OCI-LY7 (cell line): ENCODE measurements around the gene PTBP3. TPM values are rescaled to one million over a fixed set of nuclear protein-coding genes. Genes with fewer than 3 reads are reported as not detected.

ENCODE experiments used
- BruUV-seq: library from RNA; stranded (reverse); fragments of 400-500 nt; replicated peaks from 2 replicates; lab custom pipeline; 2021; lab: Mats Ljungman, UMichigan
- CTCF ChIA-PET: fragments of 300-600 bp; sonication (Branson Sonifier 250); formaldehyde crosslinking; loops from one replicate; lab custom pipeline; 2022; ENCODE audit warnings: antibody characterized with exemption; ENCODE audit not compliant: unreplicated experiment; lab: Charles Lee
- POLR2A ChIA-PET: fragments of 300-600 bp; sonication (Branson Sonifier 250); formaldehyde crosslinking; loops from one replicate; lab custom pipeline; 2022; ENCODE audit warnings: antibody characterized with exemption; lab: Charles Lee
- DNase-seq: peaks from one replicate; pipeline ENCODE4 v3.0.0-alpha.2; 2015; ENCODE audit warnings: low spot score
- H2AFZ ChIP-seq: fragments of 200-600 bp; sonication (generic), shearing (Covaris generic); 2 replicates; pipeline ENCODE4 v1.6.1; 2014; ENCODE audit warnings: mild to moderate bottlenecking, antibody characterized with exemption, low read length, moderate library complexity
- H3K27ac ChIP-seq: fragments of 200-600 bp; sonication (generic); 2 replicates; pipeline ENCODE4 v1.5.1; 2014; ENCODE audit warnings: mixed run types, low read depth, mild to moderate bottlenecking, moderate library complexity, low read length, inconsistent platforms; ENCODE audit not compliant: poor library complexity, severe bottlenecking
- H3K36me3 ChIP-seq: fragments of 200-600 bp; sonication (generic); 2 replicates; pipeline ENCODE4 v1.6.1; 2014; ENCODE audit warnings: mild to moderate bottlenecking, antibody characterized with exemption, low read length, moderate library complexity, mixed read lengths; ENCODE audit not compliant: insufficient read depth
- H3K4me1 ChIP-seq: fragments of 200-600 bp; sonication (generic); 2 replicates; pipeline ENCODE4 v1.5.1; 2014; ENCODE audit warnings: mild to moderate bottlenecking, low read length; ENCODE audit not compliant: insufficient read depth, poor library complexity, severe bottlenecking
- H3K4me2 ChIP-seq: fragments of 200-600 bp; sonication (generic); 2 replicates; pipeline ENCODE4 v1.6.1; 2014; ENCODE audit warnings: mild to moderate bottlenecking, low read length
- H3K4me3 ChIP-seq: fragments of 200-600 bp; sonication (generic); 2 replicates; pipeline ENCODE4 v1.5.1; 2014; ENCODE audit warnings: mild to moderate bottlenecking, low read depth, low read length; ENCODE audit not compliant: poor library complexity, severe bottlenecking
- H3K79me2 ChIP-seq: fragments of 200-600 bp; sonication (generic); 2 replicates; pipeline ENCODE4 v1.6.1; 2016; ENCODE audit warnings: low read depth, mild to moderate bottlenecking, low read length, moderate library complexity, mixed read lengths; ENCODE audit not compliant: insufficient read depth
- H3K9me2 ChIP-seq: fragments of 200-600 bp; sonication (generic); 2 replicates; pipeline ENCODE4 v1.6.1; 2016; ENCODE audit warnings: mild to moderate bottlenecking, low read length, mixed read lengths; ENCODE audit not compliant: insufficient read depth
- H3K9me3 ChIP-seq: fragments of 200-600 bp; sonication (generic); 2 replicates; pipeline ENCODE4 v1.6.1; 2014; ENCODE audit warnings: mild to moderate bottlenecking, mixed run types, low read length, mixed read lengths
- H4K20me1 ChIP-seq: fragments of 200-600 bp; sonication (generic); 2 replicates; pipeline ENCODE4 v1.6.1; 2014; ENCODE audit warnings: mild to moderate bottlenecking, antibody characterized with exemption, low read length, moderate library complexity, mixed read lengths; ENCODE audit not compliant: insufficient read depth
- CTCF ChIP-seq: fragments of 200-600 bp; sonication (generic); conservative IDR thresholded peaks from 2 replicates; pipeline ENCODE4 v1.5.1; 2014; ENCODE audit warnings: mild to moderate bottlenecking, antibody characterized with exemption, low read length, moderate library complexity, mixed read lengths
- EZH2phosphoT487 ChIP-seq: fragments of 200-600 bp; sonication (generic); IDR thresholded peaks from 2 replicates; pipeline ENCODE4 v1.6.1; 2018; ENCODE audit warnings: low read depth, borderline replicate concordance, mild to moderate bottlenecking, mixed run types, antibody characterized with exemption, low read length, moderate library complexity, mixed read lengths
- intact Hi-C: fragments of 100-400 bp; cut with micrococcal nuclease; formaldehyde crosslinking; loops from one replicate; pipeline ENCODE4 v1.10.0; 2022; ENCODE audit not compliant: unreplicated experiment
- total RNA-seq, 2 experiments: library from RNA; depleted of rRNA in 1 of 2; stranded (reverse); fragments of >200 nt in 1 of 2; shearing (Covaris generic) in 1 of 2; gene quantifications; 2 replicates each; pipeline ENCODE4 v1.2.3, GENCODE V29; 2014 to 2022

Gene PTBP3
- total RNA-seq, 2 experiments from 2014 or later: 38.1 to 98.2 TPM

- H3K4me3 ChIP-seq: no peak overlapping the region
- CTCF ChIA-PET: no interaction called here
- H2AFZ ChIP-seq: no peak overlapping the region
- no peak overlapping the region for H3K27ac ChIP-seq
- BruUV-seq: no TSS peak
- no peaks in the 10 kb centered on the region for H4K20me1 ChIP-seq
- 0 out of 2 replicates have a peak, but pooled peaks cover 4% of the 10 kb centered on the region for H3K9me3 ChIP-seq
- no peaks in the 10 kb centered on the region for H3K4me1 ChIP-seq
- no peaks in the 10 kb centered on the region for H3K9me2 ChIP-seq
- intact Hi-C loops: loop anchor here (10.0 kb wide), 1 partner anchor 177 kb away; no protein-coding TSS in a partner anchor
- no peak for DNase-seq
- H3K79me2 ChIP-seq: no peaks in the 10 kb centered on the region
- no peaks in the 10 kb centered on the region for H3K36me3 ChIP-seq
- POLR2A ChIA-PET: interaction anchor here (0.7 to 1.3 kb wide), 2 partner anchors 11 to 973 kb away, joined by 3 to 4 read pairs; no protein-coding TSS in a partner anchor
- no peak for TF ChIP-seq CTCF
- no peak for TF ChIP-seq EZH2phosphoT487
- H3K4me2 ChIP-seq: no peak overlapping the region
Measured at GRCh38 chr9:112187404-112187803, 146.0 kb downstream of the PTBP3 start.

GRCh38 chr9:112186695-112187094 lies 146.7 kb downstream of the PTBP3 start:
- H3K4me2 ChIP-seq: no peak overlapping the region
- H2AFZ ChIP-seq: no peak overlapping the region
- DNase-seq: no peak
- intact Hi-C loops: loop anchor here (10.0 kb wide), 1 partner anchor 178 kb away; no protein-coding TSS in a partner anchor
- POLR2A ChIA-PET: interaction anchor here (1.3 kb wide), 1 partner anchor 10 kb away, joined by 4 read pairs; no protein-coding TSS in a partner anchor
- TF ChIP-seq CTCF (no peak), EZH2phosphoT487 (no peak)
- no peaks in the 10 kb centered on the region for H3K9me2 ChIP-seq
- no peaks in the 10 kb centered on the region for H3K4me1 ChIP-seq
- H4K20me1 ChIP-seq: no peaks in the 10 kb centered on the region
- H3K4me3 ChIP-seq: no peak overlapping the region
- H3K9me3 ChIP-seq: 0 out of 2 replicates have a peak, but pooled peaks cover 6% of the 10 kb centered on the region
- CTCF ChIA-PET: no interaction called here
- H3K27ac ChIP-seq: no peak overlapping the region
- no peaks in the 10 kb centered on the region for H3K36me3 ChIP-seq
- BruUV-seq: no TSS peak
- H3K79me2 ChIP-seq: no peaks in the 10 kb centered on the region

- Histone ChIP-seq H2AFZ (no peak overlapping the region), H3K27ac (no peak overlapping the region), H3K4me1 (no peaks in the 10 kb centered on the region), H3K4me2 (no peak overlapping the region), H3K9me2 (no peaks in the 10 kb centered on the region), H3K36me3 (no peaks in the 10 kb centered on the region), H4K20me1 (no peaks in the 10 kb centered on the region), H3K79me2 (no peaks in the 10 kb centered on the region), H3K4me3 (no peak overlapping the region), H3K9me3 (0 out of 2 replicates have a peak, but pooled peaks cover 6% of the 10 kb centered on the region)
- BruUV-seq: no TSS peak
- ChIA-PET POLR2A (interaction anchor here (0.6 kb wide), 3 partner anchors 26 to 493 kb away, joined by 3 to 4 read pairs (median 3); no protein-coding TSS in a partner anchor), CTCF (interaction anchor here (0.6 kb wide), 1 partner anchor 717 kb away, joined by 3 read pairs; no protein-coding TSS in a partner anchor)
- DNase-seq: no peak
- TF ChIP-seq CTCF (no peak), EZH2phosphoT487 (no peak)
- intact Hi-C loops: loop anchor here (10.0 kb wide), 1 partner anchor 180 kb away; no protein-coding TSS in a partner anchor
Measured at GRCh38 chr9:112184946-112185345, 148.5 kb downstream of the PTBP3 start.
